Cardiac fibroblast (primary cell): Measurements from ENCODE around the gene BMI1.
A peak's percentile ranks its signal among the peaks of the same experiment; 100 is the strongest.

ENCODE experiments used
- DNase-seq, 2 donors: peaks; one replicate each; pipeline versions ENCODE4 v3.0.0 to v3.0.0-alpha.2; 2010; ENCODE audit warnings: low read depth in 2 of 2
- H3K4me3 ChIP-seq, 2 donors: replicated peaks in 1 of 2; 1 replicate in 1 of 2; 2 replicates in 1 of 2; pipeline ENCODE4 v1.5.1; 2011; ENCODE audit warnings: low read depth in 2 of 2, low read length in 2 of 2, mild to moderate bottlenecking in 2 of 2, moderate library complexity in 1 of 2
- TF ChIP-seq, protein P1 (sequence below): IDR thresholded peaks from one replicate; pipeline ENCODE4 v1.5.1; 2011; ENCODE audit warnings: low read depth, mild to moderate bottlenecking, low read length, inconsistent platforms

The BMI1 gene

DNA sequence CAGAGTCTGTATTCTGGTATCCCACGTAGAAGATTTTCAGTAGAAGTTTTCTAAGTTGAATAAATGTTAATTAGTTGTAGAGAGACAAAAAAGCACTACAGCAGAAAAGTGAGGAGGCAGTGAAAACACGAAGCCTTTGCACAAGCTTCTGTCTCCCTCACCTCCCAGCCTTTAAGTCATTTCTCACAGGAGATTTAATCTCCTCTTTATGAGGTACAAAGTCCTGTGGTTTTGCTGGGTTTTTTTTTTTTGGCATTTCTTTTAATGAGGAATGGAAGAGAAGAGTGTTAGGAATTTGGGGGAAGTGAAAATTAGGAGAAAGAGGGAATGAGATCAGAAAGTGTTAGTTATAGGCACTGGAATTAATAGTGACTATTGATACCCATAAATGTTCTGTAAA, 45.9 kb downstream of the BMI1 start:
- no peak overlapping the region for H3K4me3 ChIP-seq
- DNase-seq: no peak
- TF ChIP-seq, protein P1, sequence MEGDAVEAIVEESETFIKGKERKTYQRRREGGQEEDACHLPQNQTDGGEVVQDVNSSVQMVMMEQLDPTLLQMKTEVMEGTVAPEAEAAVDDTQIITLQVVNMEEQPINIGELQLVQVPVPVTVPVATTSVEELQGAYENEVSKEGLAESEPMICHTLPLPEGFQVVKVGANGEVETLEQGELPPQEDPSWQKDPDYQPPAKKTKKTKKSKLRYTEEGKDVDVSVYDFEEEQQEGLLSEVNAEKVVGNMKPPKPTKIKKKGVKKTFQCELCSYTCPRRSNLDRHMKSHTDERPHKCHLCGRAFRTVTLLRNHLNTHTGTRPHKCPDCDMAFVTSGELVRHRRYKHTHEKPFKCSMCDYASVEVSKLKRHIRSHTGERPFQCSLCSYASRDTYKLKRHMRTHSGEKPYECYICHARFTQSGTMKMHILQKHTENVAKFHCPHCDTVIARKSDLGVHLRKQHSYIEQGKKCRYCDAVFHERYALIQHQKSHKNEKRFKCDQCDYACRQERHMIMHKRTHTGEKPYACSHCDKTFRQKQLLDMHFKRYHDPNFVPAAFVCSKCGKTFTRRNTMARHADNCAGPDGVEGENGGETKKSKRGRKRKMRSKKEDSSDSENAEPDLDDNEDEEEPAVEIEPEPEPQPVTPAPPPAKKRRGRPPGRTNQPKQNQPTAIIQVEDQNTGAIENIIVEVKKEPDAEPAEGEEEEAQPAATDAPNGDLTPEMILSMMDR: no peak

GRCh38 chr10:22367471-22367870, 46.6 kb downstream of the BMI1 start:
- no peak for DNase-seq
- no peak overlapping the region for H3K4me3 ChIP-seq
- TF ChIP-seq, protein P1: no peak

GRCh38 chr10:22368402-22368801, 47.5 kb downstream of the BMI1 start:
- DNase-seq: no peak
- TF ChIP-seq, protein P1: no peak
- H3K4me3 ChIP-seq: no peak overlapping the region

- TF ChIP-seq, protein P1: no peak
- no peak overlapping the region for H3K4me3 ChIP-seq
- no peak for DNase-seq
These were observed 48.1 kb downstream of the BMI1 start for GRCh38 chr10:22368981-22369380.

DNA sequence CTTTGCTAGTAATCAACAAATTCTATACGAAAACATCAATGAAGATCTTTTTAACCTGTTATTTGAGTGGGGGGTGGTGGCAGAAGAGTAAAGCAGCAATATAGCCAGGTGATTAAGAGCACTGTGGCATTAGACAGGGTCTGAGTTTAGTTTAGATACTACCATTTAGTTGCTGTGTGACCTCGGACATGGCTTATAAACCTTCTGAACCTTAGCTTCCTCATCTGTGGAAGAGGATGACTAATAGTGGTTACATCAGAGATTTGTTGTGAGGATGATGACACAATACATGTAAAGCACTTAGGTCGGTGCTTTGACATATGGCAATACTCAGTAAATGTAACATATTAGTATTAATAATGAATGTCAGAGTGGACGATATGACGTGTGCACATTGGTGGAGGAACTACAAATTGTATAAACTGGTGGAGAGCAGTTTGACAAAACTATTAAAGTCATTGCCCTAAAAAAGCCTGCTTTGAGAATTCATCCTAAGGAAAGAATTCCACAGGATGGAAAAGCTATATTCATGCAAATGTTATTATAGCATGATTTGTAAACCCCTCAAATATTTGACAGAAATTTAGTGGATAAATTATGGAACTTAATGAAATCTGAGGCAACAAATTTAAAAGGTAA, 48.7 kb downstream of the BMI1 start:
- peak in 1 of 2 donors; percentile 62 for DNase-seq
- TF ChIP-seq, protein P1: no peak
- H3K4me3 ChIP-seq: no peak overlapping the region

- H3K4me3 ChIP-seq: no peak overlapping the region
- no peak for DNase-seq
- TF ChIP-seq, protein P1: no peak
These were observed 49.4 kb downstream of the BMI1 start for GRCh38 chr10:22370320-22370719.

GRCh38 chr10:22372298-22372697, 51.4 kb downstream of the BMI1 start:
- no peak overlapping the region for H3K4me3 ChIP-seq
- no peak for DNase-seq
- TF ChIP-seq, protein P1: no peak
